ENCODE results near the gene KREMEN1.
"Not testable (repeated sequence)": the region's sequence is repeated elsewhere in the genome, so short reads cannot be mapped to it uniquely, and the experiment has no call there.

KREMEN1 gene

GRCh38 chr22:29116397-29117123 lies 43.7 kb downstream of the KREMEN1 start:
- no peak for DNase-seq
- Histone ChIP-seq H3K4me3 (ENCODE audit: insufficient read depth, low read depth, low read length, poor library complexity, severe bottlenecking) (no peak overlapping the region), H3K27me3 (replicated peaks; ENCODE audit: control insufficient read depth, insufficient read depth, low read length, poor library complexity, severe bottlenecking) (no peaks in the 10 kb centered on the region), H3K9me3 (ENCODE audit: control insufficient read depth, low read length) (no peaks in the 10 kb centered on the region), H3K4me1 (ENCODE audit: control insufficient read depth, insufficient read depth, low read length, poor library complexity, severe bottlenecking) (no peaks in the 10 kb centered on the region), H3K36me3 (ENCODE audit: control insufficient read depth, insufficient read depth, low read length) (no peaks in the 10 kb centered on the region), H3K27ac (ENCODE audit: insufficient read depth, low read length, poor library complexity, severe bottlenecking) (no peak overlapping the region)

GRCh38 chr22:29117799-29118477 lies 45.1 kb downstream of the KREMEN1 start:
- no peaks in the 10 kb centered on the region for H3K27me3 ChIP-seq (replicated peaks; ENCODE audit: control insufficient read depth, insufficient read depth, low read length, poor library complexity, severe bottlenecking)
- no peaks in the 10 kb centered on the region for H3K9me3 ChIP-seq (ENCODE audit: control insufficient read depth, low read length)
- no peak for DNase-seq
- H3K4me3 ChIP-seq (ENCODE audit: insufficient read depth, low read depth, low read length, poor library complexity, severe bottlenecking): no peak overlapping the region
- no peak overlapping the region for H3K27ac ChIP-seq (ENCODE audit: insufficient read depth, low read length, poor library complexity, severe bottlenecking)
- no peaks in the 10 kb centered on the region for H3K4me1 ChIP-seq (ENCODE audit: control insufficient read depth, insufficient read depth, low read length, poor library complexity, severe bottlenecking)
- no peaks in the 10 kb centered on the region for H3K36me3 ChIP-seq (ENCODE audit: control insufficient read depth, insufficient read depth, low read length)

- H3K4me1 ChIP-seq (ENCODE audit: control insufficient read depth, insufficient read depth, low read length, poor library complexity, severe bottlenecking); H3K27ac ChIP-seq (ENCODE audit: insufficient read depth, low read length, poor library complexity, severe bottlenecking); DNase-seq; H3K4me3 ChIP-seq (ENCODE audit: insufficient read depth, low read depth, low read length, poor library complexity, severe bottlenecking); H3K9me3 ChIP-seq (ENCODE audit: control insufficient read depth, low read length); H3K36me3 ChIP-seq (ENCODE audit: control insufficient read depth, insufficient read depth, low read length); H3K27me3 ChIP-seq (replicated peaks; ENCODE audit: control insufficient read depth, insufficient read depth, low read length, poor library complexity, severe bottlenecking): not testable (repeated sequence)
Observed at GRCh38 chr22:29120098-29120912, 47.5 kb downstream of the KREMEN1 start.

- H3K9me3 ChIP-seq (ENCODE audit: control insufficient read depth, low read length): no peaks in the 10 kb centered on the region
- no peaks in the 10 kb centered on the region for H3K36me3 ChIP-seq (ENCODE audit: control insufficient read depth, insufficient read depth, low read length)
- no peaks in the 10 kb centered on the region for H3K27me3 ChIP-seq (replicated peaks; ENCODE audit: control insufficient read depth, insufficient read depth, low read length, poor library complexity, severe bottlenecking)
- H3K27ac ChIP-seq (ENCODE audit: insufficient read depth, low read length, poor library complexity, severe bottlenecking): no peak overlapping the region
- no peak overlapping the region for H3K4me3 ChIP-seq (ENCODE audit: insufficient read depth, low read depth, low read length, poor library complexity, severe bottlenecking)
- no peak for DNase-seq
- H3K4me1 ChIP-seq (ENCODE audit: control insufficient read depth, insufficient read depth, low read length, poor library complexity, severe bottlenecking): no peaks in the 10 kb centered on the region
Observed at GRCh38 chr22:29121124-29121523, 48.3 kb downstream of the KREMEN1 start.

GRCh38 chr22:29122041-29122440 lies 49.2 kb downstream of the KREMEN1 start:
- no peak overlapping the region for H3K4me3 ChIP-seq (ENCODE audit: insufficient read depth, low read depth, low read length, poor library complexity, severe bottlenecking)
- no peak for DNase-seq

GRCh38 chr22:29124777-29125442 lies 52.1 kb downstream of the KREMEN1 start:
- Histone ChIP-seq H3K27me3 (replicated peaks; ENCODE audit: control insufficient read depth, insufficient read depth, low read length, poor library complexity, severe bottlenecking) (no peaks in the 10 kb centered on the region), H3K4me3 (ENCODE audit: insufficient read depth, low read depth, low read length, poor library complexity, severe bottlenecking) (no peak overlapping the region), H3K27ac (ENCODE audit: insufficient read depth, low read length, poor library complexity, severe bottlenecking) (no peak overlapping the region), H3K9me3 (ENCODE audit: control insufficient read depth, low read length) (no peaks in the 10 kb centered on the region), H3K4me1 (ENCODE audit: control insufficient read depth, insufficient read depth, low read length, poor library complexity, severe bottlenecking) (no peaks in the 10 kb centered on the region), H3K36me3 (ENCODE audit: control insufficient read depth, insufficient read depth, low read length) (no peaks in the 10 kb centered on the region)
- no peak for DNase-seq

More at GRCh38 chr22:29122041-29122440, 49.2 kb downstream of the KREMEN1 start:
- H3K4me1 ChIP-seq (ENCODE audit: control insufficient read depth, insufficient read depth, low read length, poor library complexity, severe bottlenecking): no peaks in the 10 kb centered on the region
- no peaks in the 10 kb centered on the region for H3K36me3 ChIP-seq (ENCODE audit: control insufficient read depth, insufficient read depth, low read length)
- no peak overlapping the region for H3K27ac ChIP-seq (ENCODE audit: insufficient read depth, low read length, poor library complexity, severe bottlenecking)
- H3K27me3 ChIP-seq (replicated peaks; ENCODE audit: control insufficient read depth, insufficient read depth, low read length, poor library complexity, severe bottlenecking): no peaks in the 10 kb centered on the region
- H3K9me3 ChIP-seq (ENCODE audit: control insufficient read depth, low read length): no peaks in the 10 kb centered on the region

- no peaks in the 10 kb centered on the region for H3K36me3 ChIP-seq (ENCODE audit: control insufficient read depth, insufficient read depth, low read length)
- no peaks in the 10 kb centered on the region for H3K4me1 ChIP-seq (ENCODE audit: control insufficient read depth, insufficient read depth, low read length, poor library complexity, severe bottlenecking)
- H3K27me3 ChIP-seq (replicated peaks; ENCODE audit: control insufficient read depth, insufficient read depth, low read length, poor library complexity, severe bottlenecking): no peaks in the 10 kb centered on the region
- no peak for DNase-seq
- H3K9me3 ChIP-seq (ENCODE audit: control insufficient read depth, low read length): no peaks in the 10 kb centered on the region
- H3K4me3 ChIP-seq (ENCODE audit: insufficient read depth, low read depth, low read length, poor library complexity, severe bottlenecking): no peak overlapping the region
- H3K27ac ChIP-seq (ENCODE audit: insufficient read depth, low read length, poor library complexity, severe bottlenecking): no peak overlapping the region
Observed at GRCh38 chr22:29125443-29125778, 52.6 kb downstream of the KREMEN1 start.

GRCh38 chr22:29125844-29126243 lies 53.0 kb downstream of the KREMEN1 start:
- Histone ChIP-seq H3K27ac (ENCODE audit: insufficient read depth, low read length, poor library complexity, severe bottlenecking) (no peak overlapping the region), H3K27me3 (replicated peaks; ENCODE audit: control insufficient read depth, insufficient read depth, low read length, poor library complexity, severe bottlenecking) (no peaks in the 10 kb centered on the region), H3K4me3 (ENCODE audit: insufficient read depth, low read depth, low read length, poor library complexity, severe bottlenecking) (no peak overlapping the region), H3K9me3 (ENCODE audit: control insufficient read depth, low read length) (no peaks in the 10 kb centered on the region), H3K4me1 (ENCODE audit: control insufficient read depth, insufficient read depth, low read length, poor library complexity, severe bottlenecking) (no peaks in the 10 kb centered on the region), H3K36me3 (ENCODE audit: control insufficient read depth, insufficient read depth, low read length) (no peaks in the 10 kb centered on the region)
- DNase-seq: no peak

GRCh38 chr22:29126670-29127395 lies 54.0 kb downstream of the KREMEN1 start:
- H3K27ac ChIP-seq (ENCODE audit: insufficient read depth, low read length, poor library complexity, severe bottlenecking): no peak overlapping the region

More at GRCh38 chr22:29126670-29127395, 54.0 kb downstream of the KREMEN1 start:
- Histone ChIP-seq H3K36me3 (ENCODE audit: control insufficient read depth, insufficient read depth, low read length) (no peaks in the 10 kb centered on the region), H3K4me1 (ENCODE audit: control insufficient read depth, insufficient read depth, low read length, poor library complexity, severe bottlenecking) (no peaks in the 10 kb centered on the region), H3K9me3 (ENCODE audit: control insufficient read depth, low read length) (no peaks in the 10 kb centered on the region), H3K27me3 (replicated peaks; ENCODE audit: control insufficient read depth, insufficient read depth, low read length, poor library complexity, severe bottlenecking) (no peaks in the 10 kb centered on the region), H3K4me3 (ENCODE audit: insufficient read depth, low read depth, low read length, poor library complexity, severe bottlenecking) (no peak overlapping the region)
- no peak for DNase-seq

Data from effector memory CD4-positive, alpha-beta T cell (primary cell).